Duodenal mucosa (tissue), 2 donors: ENCODE data around the gene PPP1R1C.

Experiments used
- H3K27ac ChIP-seq: one replicate; pipeline ENCODE4 v1.7.0; 2013; ENCODE audit warnings: low read depth, low read length
- H3K27me3 ChIP-seq, 2 donors: one replicate each; pipeline ENCODE4 v1.7.0; 2013; ENCODE audit warnings: low read length in 2 of 2, control low read depth in 1 of 2; ENCODE audit not compliant: insufficient read depth in 2 of 2, control insufficient read depth in 1 of 2
- H3K36me3 ChIP-seq, 2 donors: one replicate each; pipeline ENCODE4 v1.7.0; 2013; ENCODE audit warnings: low read length in 2 of 2, control low read depth in 1 of 2; ENCODE audit not compliant: insufficient read depth in 2 of 2, control insufficient read depth in 1 of 2
- H3K4me1 ChIP-seq, 2 donors: one replicate each; pipeline ENCODE4 v1.7.0; 2013; ENCODE audit warnings: low read length in 2 of 2, control low read depth in 1 of 2; ENCODE audit not compliant: insufficient read depth in 2 of 2, control insufficient read depth in 1 of 2
- H3K4me3 ChIP-seq, 2 donors: one replicate each; pipeline ENCODE4 v1.7.0; 2013; ENCODE audit warnings: low read length in 2 of 2, low read depth in 1 of 2
- H3K9ac ChIP-seq, 2 donors: one replicate each; pipeline ENCODE4 v1.7.0; 2013; ENCODE audit warnings: low read length in 2 of 2, low read depth in 1 of 2
- H3K9me3 ChIP-seq, 2 donors: one replicate each; pipeline ENCODE4 v1.7.0; 2013; ENCODE audit warnings: low read length in 2 of 2, control low read depth in 1 of 2; ENCODE audit not compliant: control insufficient read depth in 1 of 2

PPP1R1C gene

DNA sequence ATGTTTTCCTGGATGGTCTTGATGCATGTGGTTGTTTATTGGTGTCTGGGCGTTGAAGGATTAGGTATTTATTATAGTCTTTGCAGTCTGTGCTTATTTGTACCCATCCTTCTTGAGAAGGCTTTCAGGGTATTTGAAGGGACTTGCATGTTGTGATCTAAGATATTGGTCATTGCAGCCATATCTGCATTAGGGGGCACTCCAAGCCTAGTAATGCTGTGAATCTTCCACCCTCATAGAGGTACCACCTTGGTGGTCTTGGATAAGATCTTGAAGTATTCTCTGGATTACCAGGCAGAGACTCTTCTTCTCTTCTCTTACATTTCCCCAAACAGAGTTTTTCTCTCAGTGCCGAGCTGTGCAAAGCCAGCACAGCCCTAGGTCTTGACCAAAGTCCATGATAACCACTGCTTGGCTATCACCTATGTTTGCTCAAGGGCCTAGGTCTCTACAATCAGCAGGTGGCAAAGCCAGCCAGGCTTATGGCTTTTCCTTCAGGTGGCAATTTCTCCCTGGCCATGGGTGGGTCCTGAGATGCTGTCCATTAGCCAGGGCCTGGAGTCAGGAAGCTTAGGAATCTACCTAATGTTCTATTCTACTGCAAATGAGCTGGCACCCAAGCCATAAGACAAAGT lies 15.4 kb upstream of the PPP1R1C start:
- Histone ChIP-seq H3K27me3 (no peaks in the 10 kb centered on the region), H3K36me3 (no peaks in the 10 kb centered on the region), H3K4me1 (peaks cover 0 to 10% of the 10 kb centered on the region in 2 donors), H3K27ac (no peak overlapping the region), H3K4me3 (no peak overlapping the region), H3K9ac (no peak overlapping the region), H3K9me3 (no peaks in the 10 kb centered on the region)

DNA sequence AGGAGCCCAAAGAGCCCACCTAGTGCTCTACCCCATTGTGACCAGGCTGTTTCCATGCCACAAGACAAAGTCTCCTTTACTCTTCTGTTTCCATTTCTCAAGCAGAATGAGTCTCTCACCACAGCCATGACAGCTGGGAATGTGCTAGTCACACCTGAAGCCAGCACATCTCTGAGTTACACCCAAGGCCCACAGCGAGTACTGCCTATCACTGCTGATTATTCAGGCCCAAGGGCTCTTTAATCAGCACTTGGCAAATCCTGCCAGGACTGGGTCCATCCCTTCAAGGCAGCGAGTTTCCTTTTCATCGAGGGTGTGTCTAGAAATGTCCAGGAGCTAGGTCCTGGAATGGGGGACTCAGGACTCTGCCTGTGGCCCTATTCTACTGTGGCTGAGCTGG lies 14.6 kb upstream of the PPP1R1C start:
- H3K4me3 ChIP-seq, result no peak overlapping the region
- no peaks in the 10 kb centered on the region for H3K36me3 ChIP-seq
- H3K9me3 ChIP-seq, result no peaks in the 10 kb centered on the region
- H3K27ac ChIP-seq, result no peak overlapping the region
- no peaks in the 10 kb centered on the region for H3K27me3 ChIP-seq
- no peak overlapping the region for H3K9ac ChIP-seq
- peaks cover 0 to 10% of the 10 kb centered on the region in 2 donors for H3K4me1 ChIP-seq

DNA sequence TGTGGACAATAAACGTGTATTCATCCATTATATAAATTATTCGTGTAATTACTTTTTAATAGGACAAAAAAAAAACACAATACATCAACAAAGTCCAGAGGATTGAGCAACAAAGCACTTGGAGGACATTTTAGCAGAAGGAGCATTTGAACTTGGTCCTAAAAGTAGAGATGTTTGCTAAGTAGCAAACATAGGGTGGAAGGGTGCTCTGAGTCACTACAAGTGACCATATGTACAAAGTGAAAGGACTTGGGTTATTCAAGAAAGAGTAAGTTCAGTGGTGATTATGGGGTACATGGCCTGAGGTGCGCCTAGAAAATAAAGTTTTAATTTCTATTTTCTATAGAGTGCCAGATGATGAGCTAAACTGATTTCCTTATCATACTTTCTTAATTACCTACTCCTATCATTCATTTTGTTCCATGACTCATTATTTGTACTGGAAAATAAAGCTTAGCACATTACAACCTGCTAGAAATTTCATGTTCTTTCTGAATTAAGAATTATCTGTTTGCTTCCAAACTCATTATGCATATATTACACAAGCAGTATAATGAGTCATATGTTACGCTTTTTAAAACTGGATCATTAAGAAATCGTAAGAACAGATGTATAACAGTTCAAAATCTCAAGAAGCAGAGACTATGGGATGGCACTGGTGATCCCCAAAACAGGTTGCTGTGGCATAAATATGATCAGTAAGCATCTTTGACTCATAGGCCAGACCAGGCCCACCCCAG lies 13.1 kb upstream of the PPP1R1C start:
- Histone ChIP-seq H3K4me3 (no peak overlapping the region), H3K4me1 (peaks cover 0 to 10% of the 10 kb centered on the region in 2 donors), H3K9me3 (no peaks in the 10 kb centered on the region), H3K9ac (no peak overlapping the region), H3K27ac (no peak overlapping the region), H3K36me3 (no peaks in the 10 kb centered on the region), H3K27me3 (no peaks in the 10 kb centered on the region)

DNA sequence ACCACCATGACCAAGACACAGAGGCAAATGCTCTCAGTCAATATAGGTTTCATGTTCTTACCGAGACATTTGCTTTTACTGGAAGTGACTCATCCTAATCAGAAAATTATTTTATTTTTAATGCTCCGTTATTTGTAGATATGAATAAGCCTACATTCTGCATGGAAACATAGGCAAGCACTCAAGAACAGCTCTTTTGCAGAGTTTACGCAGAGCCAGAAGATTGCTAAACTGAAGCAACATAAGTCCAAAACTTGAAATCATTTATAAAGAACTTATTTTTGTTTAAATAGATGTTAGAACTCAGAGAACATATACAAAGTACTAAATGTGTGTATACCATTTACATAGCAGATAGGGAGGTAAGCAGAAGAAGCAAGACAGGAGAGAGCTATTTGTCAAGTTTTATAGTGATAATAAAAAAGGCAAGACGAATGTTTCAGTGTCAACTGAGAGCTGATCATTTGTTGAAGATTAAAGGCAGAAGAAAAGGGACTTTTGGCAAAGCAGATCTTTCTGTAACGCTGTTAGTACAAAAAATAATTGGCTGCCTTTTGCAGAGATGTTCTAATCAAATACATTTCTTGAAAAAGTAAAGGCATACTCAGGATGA lies 12.4 kb upstream of the PPP1R1C start:
- no peaks in the 10 kb centered on the region for H3K27me3 ChIP-seq
- H3K4me1 ChIP-seq, result peaks cover 0 to 10% of the 10 kb centered on the region in 2 donors
- H3K27ac ChIP-seq, result no peak overlapping the region
- no peak overlapping the region for H3K4me3 ChIP-seq
- H3K9me3 ChIP-seq, result no peaks in the 10 kb centered on the region
- no peaks in the 10 kb centered on the region for H3K36me3 ChIP-seq
- no peak overlapping the region for H3K9ac ChIP-seq

DNA sequence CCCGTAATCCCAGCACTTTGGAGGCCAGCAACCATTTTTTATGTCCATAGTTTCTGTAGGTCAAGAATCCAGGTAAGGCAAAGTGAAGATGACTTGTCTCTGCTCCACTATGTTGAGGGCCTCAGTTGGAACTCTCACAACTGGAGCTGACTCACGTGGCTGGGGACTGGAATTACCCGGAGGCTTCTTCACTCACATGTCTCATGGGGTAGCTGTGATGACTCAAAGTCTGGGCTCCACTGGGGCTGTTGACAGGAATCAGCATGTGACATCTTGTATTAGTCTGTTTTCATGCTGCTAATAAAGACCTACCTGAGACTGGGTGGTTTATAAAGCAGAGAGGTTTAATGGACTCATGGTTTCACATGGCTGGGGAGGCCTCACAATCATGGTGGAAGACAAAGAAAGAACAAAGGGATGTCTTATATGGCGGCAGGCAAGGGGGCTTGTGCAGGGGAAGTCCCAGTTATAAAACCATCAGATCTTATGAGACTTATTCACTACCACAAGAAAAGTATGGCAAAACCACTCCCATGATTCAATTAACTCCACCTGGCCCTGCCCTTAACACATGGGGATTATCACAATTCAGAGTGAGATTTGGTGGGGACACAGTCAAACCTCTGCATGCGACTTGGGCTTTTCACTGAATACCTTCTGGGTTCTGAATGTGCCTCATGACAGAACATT lies 7.8 kb upstream of the PPP1R1C start:
- Histone ChIP-seq H3K27me3 (no peaks in the 10 kb centered on the region), H3K9me3 (no peaks in the 10 kb centered on the region), H3K9ac (no peak overlapping the region), H3K36me3 (no peaks in the 10 kb centered on the region), H3K4me3 (no peak overlapping the region), H3K4me1 (no peaks in the 10 kb centered on the region), H3K27ac (no peak overlapping the region)

DNA sequence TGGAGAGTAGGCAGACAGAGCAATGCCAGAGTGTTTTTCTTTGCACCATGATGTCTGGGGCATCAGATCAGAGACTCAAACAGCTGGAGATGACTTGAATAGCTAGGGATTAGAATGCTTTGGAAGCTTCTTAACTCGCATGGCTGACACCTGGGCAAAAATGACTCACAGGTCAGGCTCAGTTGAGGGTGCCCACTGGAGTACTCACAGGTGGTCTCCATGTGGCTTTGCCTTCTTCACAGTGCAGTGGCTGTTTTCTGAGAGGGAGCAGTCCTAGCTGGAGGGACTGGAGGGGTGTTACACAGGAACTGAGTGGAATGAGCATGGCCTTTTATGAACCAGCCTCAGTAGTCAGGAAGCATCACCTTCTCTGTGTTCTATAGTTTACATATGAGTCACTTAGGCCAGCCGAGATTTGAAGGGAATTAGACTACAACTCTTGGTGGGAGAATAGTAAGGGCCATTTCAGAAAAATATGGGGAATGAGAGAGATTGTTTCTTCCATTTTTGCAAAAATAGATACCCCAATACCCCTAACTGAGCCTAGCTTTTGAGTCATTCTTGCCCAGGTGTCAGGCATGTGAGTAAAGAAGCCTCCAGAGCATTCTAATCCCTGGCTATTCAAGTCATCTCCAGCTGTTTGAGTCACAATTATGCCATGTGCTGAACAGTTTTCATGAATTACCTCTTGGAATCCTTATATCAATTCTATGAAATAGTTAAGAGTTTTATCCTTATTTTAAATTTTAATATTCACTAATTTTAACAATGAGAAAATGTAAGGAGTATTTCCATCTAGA lies 7.1 kb upstream of the PPP1R1C start:
- Histone ChIP-seq H3K9ac (no peak overlapping the region), H3K27ac (no peak overlapping the region)

DNA sequence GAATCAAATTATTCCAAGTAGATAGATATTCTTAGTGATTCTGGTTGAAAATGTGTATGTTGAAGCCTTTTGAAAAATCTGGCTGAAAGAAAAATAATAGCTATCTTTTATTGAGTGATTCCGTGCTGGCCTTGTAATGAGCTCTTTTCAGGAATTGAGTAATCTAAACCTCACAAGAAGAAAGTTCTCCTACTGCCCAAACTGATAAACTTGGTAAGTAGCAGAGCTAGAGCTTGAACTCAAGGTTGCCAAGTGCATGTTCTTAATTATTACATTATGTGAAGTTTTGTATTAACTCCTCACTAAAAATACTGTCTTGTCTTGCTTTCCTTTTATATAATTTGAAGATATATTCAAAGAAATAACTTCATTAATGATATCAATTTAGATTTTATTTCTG lies 1.6 kb upstream of the PPP1R1C start:
- H3K4me3 ChIP-seq, result no peak overlapping the region
- no peaks in the 10 kb centered on the region for H3K27me3 ChIP-seq
- no peaks in the 10 kb centered on the region for H3K9me3 ChIP-seq
- no peaks in the 10 kb centered on the region for H3K4me1 ChIP-seq
- no peak overlapping the region for H3K9ac ChIP-seq
- no peaks in the 10 kb centered on the region for H3K36me3 ChIP-seq
- H3K27ac ChIP-seq, result no peak overlapping the region

More for the DNA sequence above, 7.1 kb upstream of the PPP1R1C start:
- Histone ChIP-seq H3K4me3 (no peak overlapping the region), H3K4me1 (no peaks in the 10 kb centered on the region), H3K36me3 (no peaks in the 10 kb centered on the region), H3K27me3 (no peaks in the 10 kb centered on the region), H3K9me3 (no peaks in the 10 kb centered on the region)

DNA sequence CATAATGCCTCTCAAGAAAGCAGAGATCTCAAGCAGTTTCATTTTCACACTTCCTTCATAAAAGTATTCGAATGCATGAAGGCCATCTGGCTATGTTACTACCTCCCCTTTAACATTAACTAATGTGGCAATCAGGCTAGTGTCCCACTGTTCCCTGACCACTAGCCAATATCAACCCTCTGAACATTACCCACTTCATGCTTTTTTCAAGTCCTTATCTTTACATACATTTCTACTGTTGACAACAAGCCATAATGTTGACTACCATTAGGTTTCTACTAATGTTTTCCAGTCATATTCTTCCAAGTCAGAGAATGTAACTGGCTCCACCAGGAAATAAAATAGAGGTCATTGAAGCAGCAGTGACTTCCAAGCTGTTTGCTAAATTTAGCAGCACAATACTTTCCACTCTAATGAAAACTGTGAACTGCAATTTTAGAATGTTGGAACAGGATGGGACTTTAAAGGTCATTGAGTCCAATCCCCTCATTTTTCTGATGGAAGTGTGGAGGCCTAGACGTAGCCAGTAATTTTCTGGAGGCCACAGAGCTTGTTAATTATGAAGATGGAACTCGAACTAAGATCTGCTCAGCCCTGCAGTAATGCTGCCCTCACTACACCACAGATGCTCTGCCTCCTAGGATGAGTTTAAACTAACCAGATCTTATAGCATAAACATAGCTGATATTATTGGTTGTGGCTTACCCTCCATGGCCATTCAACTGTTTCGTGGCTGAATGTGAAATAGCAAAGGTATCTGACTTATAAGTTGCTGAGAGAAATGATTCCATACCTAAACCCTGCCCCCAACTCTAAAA lies 630 bp upstream of the PPP1R1C start:
- Histone ChIP-seq H3K4me3 (no peak overlapping the region), H3K9me3 (no peaks in the 10 kb centered on the region), H3K27me3 (no peaks in the 10 kb centered on the region), H3K36me3 (no peaks in the 10 kb centered on the region), H3K9ac (no peak overlapping the region), H3K4me1 (no peaks in the 10 kb centered on the region), H3K27ac (peak overlapping the region; percentile 11)
